Neural crest cell (in vitro differentiated cells): ENCODE measurements around the gene PLXDC2. TPM values are rescaled to one million over a fixed set of nuclear protein-coding genes. Genes with fewer than 3 reads are reported as not detected.

ENCODE experiments used
- DNase-seq: peaks from one replicate; pipeline ENCODE4 v3.0.0; 2021; ENCODE audit warnings: low read depth, mixed read lengths, low spot score
- H3K27ac Mint-ChIP-seq: one replicate; pipeline ENCODE4 v1.8.0; 2021; ENCODE audit warnings: mild to moderate bottlenecking, mixed read lengths; ENCODE audit not compliant: unreplicated experiment
- H3K27me3 Mint-ChIP-seq: 2 replicates; pipeline ENCODE4 v1.8.0; 2021; ENCODE audit warnings: low read depth, mild to moderate bottlenecking, mixed read lengths
- H3K36me3 Mint-ChIP-seq: 2 replicates; pipeline ENCODE4 v1.8.0; 2021; ENCODE audit warnings: low read depth, mild to moderate bottlenecking, mixed read lengths
- H3K4me1 Mint-ChIP-seq: 2 replicates; pipeline ENCODE4 v1.8.0; 2021; ENCODE audit warnings: mixed read lengths
- H3K4me3 Mint-ChIP-seq: one replicate; pipeline ENCODE4 v1.8.0; 2021; ENCODE audit warnings: mild to moderate bottlenecking, mixed read lengths
- H3K9me3 Mint-ChIP-seq: 2 replicates; pipeline ENCODE4 v1.8.0; 2021; ENCODE audit warnings: mixed read lengths
- total RNA-seq: library from RNA; stranded (reverse); gene quantifications from 2 replicates; pipeline ENCODE4 v1.2.1, GENCODE V29; 2021
- TF ChIP-seq, protein P1 (sequence below): fragments of 200-600 bp; sonication (generic); conservative IDR thresholded peaks from 2 replicates; pipeline ENCODE4 v1.5.0; 2021; ENCODE audit warnings: antibody characterized with exemption, mild to moderate bottlenecking

The PLXDC2 gene
- total RNA-seq, 1 donor from 2014 or later, result 4.0 TPM

DNA sequence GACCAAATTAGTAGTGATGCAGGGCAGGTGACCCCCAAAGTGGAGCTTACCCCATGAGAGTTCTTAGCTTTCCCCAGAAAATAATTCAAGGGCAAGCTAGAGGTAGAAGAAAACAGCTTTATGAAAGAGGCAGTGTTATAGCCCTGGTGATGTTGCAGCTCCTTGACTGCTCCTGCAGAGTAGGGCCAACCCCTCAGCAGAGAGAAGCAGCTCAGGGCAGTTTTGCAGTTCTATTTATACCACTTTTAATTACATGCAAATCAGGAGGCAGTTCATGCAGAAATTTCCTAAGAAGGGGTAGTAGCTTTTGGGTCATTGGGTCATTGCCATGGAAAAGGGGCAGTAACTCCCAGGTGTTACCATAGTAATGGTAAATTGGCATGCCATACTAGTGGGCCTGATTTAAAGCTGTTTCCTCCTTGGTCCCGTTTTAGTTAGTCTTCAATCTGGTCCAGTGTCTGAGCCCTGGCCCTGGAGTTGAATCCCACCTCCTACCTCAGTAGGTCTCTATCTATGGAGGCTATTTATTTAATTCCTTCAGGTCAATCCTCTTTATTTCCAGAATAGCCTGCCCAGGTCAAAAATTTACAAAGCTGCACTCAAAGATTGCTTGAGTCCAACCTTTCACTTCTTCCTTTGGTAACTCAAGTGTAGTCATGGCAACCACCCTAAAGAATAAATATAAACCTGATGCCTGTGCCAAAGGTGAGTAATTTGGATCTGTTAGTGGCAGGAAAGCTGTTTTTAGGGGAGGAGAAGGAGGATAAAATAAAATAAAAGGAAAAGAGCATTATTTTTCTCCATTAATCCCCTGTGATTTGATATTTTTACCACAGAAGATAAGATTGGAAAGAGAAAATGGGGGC lies 29.5 kb downstream of the PLXDC2 start:
- no peaks in the 10 kb centered on the region for H3K36me3 Mint-ChIP-seq
- no peak for DNase-seq
- no peak overlapping the region for H3K4me3 Mint-ChIP-seq
- TF ChIP-seq, protein P1, sequence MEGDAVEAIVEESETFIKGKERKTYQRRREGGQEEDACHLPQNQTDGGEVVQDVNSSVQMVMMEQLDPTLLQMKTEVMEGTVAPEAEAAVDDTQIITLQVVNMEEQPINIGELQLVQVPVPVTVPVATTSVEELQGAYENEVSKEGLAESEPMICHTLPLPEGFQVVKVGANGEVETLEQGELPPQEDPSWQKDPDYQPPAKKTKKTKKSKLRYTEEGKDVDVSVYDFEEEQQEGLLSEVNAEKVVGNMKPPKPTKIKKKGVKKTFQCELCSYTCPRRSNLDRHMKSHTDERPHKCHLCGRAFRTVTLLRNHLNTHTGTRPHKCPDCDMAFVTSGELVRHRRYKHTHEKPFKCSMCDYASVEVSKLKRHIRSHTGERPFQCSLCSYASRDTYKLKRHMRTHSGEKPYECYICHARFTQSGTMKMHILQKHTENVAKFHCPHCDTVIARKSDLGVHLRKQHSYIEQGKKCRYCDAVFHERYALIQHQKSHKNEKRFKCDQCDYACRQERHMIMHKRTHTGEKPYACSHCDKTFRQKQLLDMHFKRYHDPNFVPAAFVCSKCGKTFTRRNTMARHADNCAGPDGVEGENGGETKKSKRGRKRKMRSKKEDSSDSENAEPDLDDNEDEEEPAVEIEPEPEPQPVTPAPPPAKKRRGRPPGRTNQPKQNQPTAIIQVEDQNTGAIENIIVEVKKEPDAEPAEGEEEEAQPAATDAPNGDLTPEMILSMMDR, result no peak
- no peaks in the 10 kb centered on the region for H3K9me3 Mint-ChIP-seq
- H3K27me3 Mint-ChIP-seq, result no peaks in the 10 kb centered on the region
- peaks cover 10% of the 10 kb centered on the region for H3K4me1 Mint-ChIP-seq
- H3K27ac Mint-ChIP-seq, result no peak overlapping the region

DNA sequence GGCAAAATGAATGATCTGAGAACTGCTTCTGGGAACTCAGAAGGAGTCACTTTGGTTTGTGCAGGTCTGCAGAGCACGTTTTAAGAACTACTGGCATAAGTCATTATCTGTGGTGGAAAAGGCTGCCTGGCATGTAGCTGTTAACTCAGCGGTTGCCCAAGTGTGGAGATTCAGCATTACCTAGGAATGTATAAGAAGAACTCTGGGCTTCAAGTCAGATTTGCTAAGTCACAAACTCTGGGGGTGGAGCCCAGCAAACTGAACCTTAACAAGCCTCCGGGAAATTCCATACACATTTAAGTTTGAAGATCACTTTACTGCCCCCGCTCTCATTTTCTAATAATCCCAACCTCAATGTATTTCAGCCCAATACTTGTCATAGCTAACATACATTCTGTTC lies 31.1 kb downstream of the PLXDC2 start:
- TF ChIP-seq, protein P1, result no peak
- DNase-seq, result no peak
- H3K27ac Mint-ChIP-seq, result no peak overlapping the region
- no peaks in the 10 kb centered on the region for H3K27me3 Mint-ChIP-seq
- H3K4me1 Mint-ChIP-seq, result peaks cover 10% of the 10 kb centered on the region
- no peak overlapping the region for H3K4me3 Mint-ChIP-seq
- no peaks in the 10 kb centered on the region for H3K9me3 Mint-ChIP-seq
- no peaks in the 10 kb centered on the region for H3K36me3 Mint-ChIP-seq

DNA sequence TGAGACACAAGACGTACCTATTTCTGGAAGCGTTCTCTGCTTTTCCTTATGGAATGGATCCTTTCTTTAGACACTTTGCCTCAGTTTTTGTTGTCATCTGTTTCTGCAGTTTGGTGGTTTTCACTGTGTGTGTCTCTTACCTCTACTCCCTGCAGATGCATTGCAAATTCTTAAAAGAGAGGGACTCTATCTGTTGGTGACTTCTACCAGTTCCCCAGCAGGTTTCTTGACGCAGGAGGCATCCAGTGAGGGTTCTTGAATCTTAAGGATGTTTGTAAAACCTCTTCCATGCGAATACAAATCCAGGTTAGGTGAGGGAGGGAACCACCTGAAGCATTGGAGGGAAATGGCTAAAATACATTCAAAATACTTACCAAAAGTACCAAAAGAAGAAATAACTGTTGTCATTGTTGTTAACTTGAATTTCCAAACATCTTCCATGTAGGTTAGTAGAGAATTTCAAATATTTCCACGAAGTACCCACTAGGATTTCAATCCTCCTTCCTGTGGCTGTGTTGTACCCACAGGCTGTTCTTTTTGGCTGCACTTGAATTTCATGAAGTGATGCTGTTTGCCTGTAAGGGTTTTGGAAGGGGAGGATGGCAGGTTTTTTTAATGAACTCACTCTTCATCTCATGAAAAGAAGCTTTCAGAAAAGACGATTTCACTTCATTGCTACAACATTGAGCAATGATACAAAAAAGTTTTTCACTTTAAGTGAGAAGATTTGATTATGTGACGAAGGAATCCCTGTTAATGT lies 32.2 kb downstream of the PLXDC2 start:
- Mint-ChIP-seq H3K27ac (no peak overlapping the region), H3K27me3 (no peaks in the 10 kb centered on the region), H3K4me1 (peaks cover 8% of the 10 kb centered on the region), H3K4me3 (no peak overlapping the region), H3K36me3 (no peaks in the 10 kb centered on the region), H3K9me3 (no peaks in the 10 kb centered on the region)
- DNase-seq, result no peak
- TF ChIP-seq, protein P1, result no peak

DNA sequence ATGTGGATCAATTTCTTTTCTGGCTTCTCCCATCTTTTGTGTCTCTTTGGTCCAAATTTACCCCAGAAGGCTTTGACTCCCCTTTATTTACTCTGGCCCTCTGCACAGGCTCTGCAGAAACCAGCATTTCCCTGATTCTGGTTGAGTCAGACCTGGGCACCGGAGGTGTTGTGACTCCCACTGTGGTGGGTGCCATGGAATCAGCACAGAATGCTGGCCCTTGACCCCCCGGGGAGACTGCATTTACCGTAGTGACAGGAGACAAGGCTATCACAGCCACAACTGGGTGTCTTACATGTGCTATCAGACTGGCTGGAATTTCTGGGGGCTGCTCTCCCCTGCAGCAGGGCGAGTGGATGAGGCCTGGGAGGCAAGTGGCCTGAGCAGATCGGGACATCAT lies 37.6 kb downstream of the PLXDC2 start:
- no peaks in the 10 kb centered on the region for H3K9me3 Mint-ChIP-seq
- H3K27me3 Mint-ChIP-seq, result no peaks in the 10 kb centered on the region
- no peak for DNase-seq
- H3K36me3 Mint-ChIP-seq, result no peaks in the 10 kb centered on the region
- H3K4me1 Mint-ChIP-seq, result no peaks in the 10 kb centered on the region
- TF ChIP-seq, protein P1, result no peak
- no peak overlapping the region for H3K27ac Mint-ChIP-seq
- no peak overlapping the region for H3K4me3 Mint-ChIP-seq

DNA sequence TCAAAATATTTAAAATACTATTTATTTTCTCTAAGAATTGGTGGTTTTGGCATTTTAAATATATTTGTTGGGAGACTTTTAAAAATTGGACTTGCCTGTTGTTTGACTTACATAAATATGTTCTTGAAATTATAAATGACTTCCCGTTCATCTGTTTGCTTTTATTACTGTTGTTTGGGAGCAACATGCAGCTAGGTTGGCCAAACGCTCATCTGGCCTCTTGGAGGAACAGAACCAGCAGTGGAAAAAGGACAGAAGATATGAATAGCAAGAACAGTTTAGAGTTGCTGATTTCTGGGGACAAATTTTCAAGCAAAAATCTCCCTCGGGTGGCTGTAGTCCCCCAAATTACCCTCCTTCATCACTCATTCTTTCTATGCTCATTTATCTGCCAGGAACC lies 41.6 kb downstream of the PLXDC2 start:
- Mint-ChIP-seq H3K27me3 (no peaks in the 10 kb centered on the region), H3K36me3 (no peaks in the 10 kb centered on the region), H3K27ac (no peak overlapping the region), H3K9me3 (no peaks in the 10 kb centered on the region), H3K4me1 (peaks cover 6% of the 10 kb centered on the region), H3K4me3 (no peak overlapping the region)
- no peak for DNase-seq
- TF ChIP-seq, protein P1, result no peak
